H4 (cell line): ENCODE results near the gene SLC16A9. TPM values are rescaled to one million over a fixed set of nuclear protein-coding genes. Genes with fewer than 3 reads are reported as not detected.
"Not testable (repeated sequence)": the region's sequence is repeated elsewhere in the genome, so short reads cannot be mapped to it uniquely, and the experiment has no call there.

Source experiments
- DNase-seq: peaks from one replicate; pipeline ENCODE4 v3.0.0-alpha.2; 2015; ENCODE audit warnings: low spot score
- total RNA-seq: library from RNA; depleted of rRNA; stranded (reverse); fragments of >200 nt; shearing (Covaris generic); gene quantifications from 2 replicates; pipeline ENCODE4 v1.2.3, GENCODE V29; 2014; rRNA removed

Gene SLC16A9, protein sequence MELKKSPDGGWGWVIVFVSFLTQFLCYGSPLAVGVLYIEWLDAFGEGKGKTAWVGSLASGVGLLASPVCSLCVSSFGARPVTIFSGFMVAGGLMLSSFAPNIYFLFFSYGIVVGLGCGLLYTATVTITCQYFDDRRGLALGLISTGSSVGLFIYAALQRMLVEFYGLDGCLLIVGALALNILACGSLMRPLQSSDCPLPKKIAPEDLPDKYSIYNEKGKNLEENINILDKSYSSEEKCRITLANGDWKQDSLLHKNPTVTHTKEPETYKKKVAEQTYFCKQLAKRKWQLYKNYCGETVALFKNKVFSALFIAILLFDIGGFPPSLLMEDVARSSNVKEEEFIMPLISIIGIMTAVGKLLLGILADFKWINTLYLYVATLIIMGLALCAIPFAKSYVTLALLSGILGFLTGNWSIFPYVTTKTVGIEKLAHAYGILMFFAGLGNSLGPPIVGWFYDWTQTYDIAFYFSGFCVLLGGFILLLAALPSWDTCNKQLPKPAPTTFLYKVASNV
- total RNA-seq: 7.2 and 13.7 TPM in 2 replicates

DNA sequence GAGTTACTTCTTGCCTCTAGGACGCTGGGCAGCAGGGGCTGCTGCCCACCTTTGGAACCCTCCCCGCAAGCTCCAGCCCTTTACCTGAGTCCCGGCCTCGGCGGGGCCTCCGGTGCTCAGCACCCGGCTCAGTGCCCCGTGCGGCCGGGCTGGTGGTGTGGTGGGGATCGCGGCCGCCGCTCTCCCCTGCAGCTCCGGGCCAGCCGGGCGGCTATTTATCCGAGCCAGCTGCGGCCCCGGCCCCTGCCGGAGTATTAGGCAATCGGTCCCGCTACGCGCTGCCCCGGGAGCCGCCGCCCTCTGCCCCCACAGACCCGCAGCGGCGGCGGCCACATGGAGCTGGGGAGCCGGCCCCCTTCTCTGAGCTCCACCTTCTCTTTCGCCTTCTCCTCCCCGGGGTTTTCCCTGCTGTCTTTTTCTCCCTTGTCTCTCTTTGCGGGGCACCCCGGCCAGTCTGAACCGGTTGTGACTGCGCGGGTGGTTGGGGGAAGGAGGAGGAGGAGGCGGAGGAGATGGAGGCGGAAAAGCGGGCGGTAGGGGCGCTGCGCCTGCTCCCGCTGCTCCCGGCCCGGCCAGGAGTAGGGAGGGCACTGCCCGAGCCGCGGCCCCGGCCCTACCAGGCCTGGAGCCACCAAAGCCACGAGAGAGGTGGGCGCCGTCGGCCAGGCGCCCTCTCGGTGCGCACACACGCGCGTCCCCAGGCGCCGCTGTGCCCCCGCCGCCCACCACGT is at the start of gene SLC16A9:
SLC16A9 (minus strand) TSS at position 456 of the 731 bp plus-strand sequence. CDS start 25,559 bp downstream, outside the sequence.
- DNase-seq: peak; percentile 65

- DNase-seq: peak; percentile 11
These were observed 48.3 kb upstream of the SLC16A9 start for GRCh38 chr10:59757966-59758365.

DNA sequence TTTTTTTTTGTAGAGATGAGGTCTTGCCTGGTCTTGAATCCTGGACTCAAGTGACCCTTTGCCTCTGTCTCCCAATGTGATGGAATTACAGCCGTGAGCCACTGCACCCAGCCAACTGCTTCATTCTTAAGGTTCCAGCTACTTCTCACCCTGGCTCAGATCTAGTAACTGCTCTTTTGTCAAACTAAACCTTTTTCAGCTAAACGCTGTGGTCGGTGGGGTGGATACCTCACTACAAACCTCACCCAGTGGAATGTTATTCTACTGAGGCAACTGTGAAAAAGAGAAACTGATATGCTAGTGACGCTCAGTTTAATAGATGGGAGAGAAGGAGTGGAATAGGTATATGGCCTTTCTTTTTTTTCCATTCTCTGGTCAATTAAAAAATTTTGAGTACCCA is 45.3 kb upstream of the SLC16A9 start:
- DNase-seq: no peak

DNA sequence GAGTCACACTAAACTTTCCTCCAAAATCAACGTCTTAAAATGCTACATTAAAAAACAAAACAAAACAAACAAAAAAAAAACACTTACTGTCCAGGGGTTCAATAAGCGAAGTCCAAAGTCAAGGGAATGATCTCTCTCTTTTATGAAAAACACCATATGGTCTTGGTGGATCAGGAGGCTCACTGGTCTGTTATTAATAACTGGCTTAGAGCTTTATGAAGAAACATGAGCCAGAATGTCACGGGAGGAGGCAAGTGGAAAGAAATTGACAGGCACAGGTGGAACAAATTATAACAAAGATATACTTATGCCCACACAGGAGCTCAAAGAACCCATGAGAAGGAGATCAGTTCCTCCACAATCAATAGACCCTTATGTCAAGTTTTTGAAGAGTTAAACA is 43.6 kb upstream of the SLC16A9 start, which contains the start of gene MRLN:
MRLN (minus strand) TSS at position 189 of the 400 bp plus-strand sequence.
- DNase-seq: no peak

- DNase-seq: no peak
These were observed 42.8 kb upstream of the SLC16A9 start for GRCh38 chr10:59752278-59752940.

- DNase-seq: no peak
These were observed 40.7 kb upstream of the SLC16A9 start for GRCh38 chr10:59750155-59750945.

DNA sequence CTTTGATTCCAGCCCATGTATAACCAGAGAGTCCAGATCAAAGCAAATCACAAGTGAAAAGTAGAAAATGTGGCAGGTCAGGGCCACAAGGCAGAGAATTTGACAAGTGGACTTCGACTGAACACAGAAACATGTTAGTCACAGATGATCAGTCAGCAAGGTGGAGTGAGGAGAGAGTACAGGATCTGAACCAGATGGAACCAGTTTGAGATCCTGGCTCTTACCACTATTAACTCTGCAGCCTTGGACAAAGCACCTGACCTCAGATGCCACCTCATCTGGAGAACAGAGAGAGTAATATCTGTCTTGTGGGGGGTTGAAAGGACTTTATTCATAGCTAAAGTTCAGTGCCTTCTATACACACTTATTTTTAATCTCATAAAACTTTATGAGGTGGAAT is 39.2 kb upstream of the SLC16A9 start:
- DNase-seq: no peak

GRCh38 chr10:59745163-59745650 is 35.6 kb upstream of the SLC16A9 start:
- no peak for DNase-seq

- not testable (repeated sequence) for DNase-seq
These were observed 35.1 kb upstream of the SLC16A9 start for GRCh38 chr10:59744762-59745161.

- not testable (repeated sequence) for DNase-seq
These were observed 34.5 kb upstream of the SLC16A9 start for GRCh38 chr10:59744156-59744555.

DNA sequence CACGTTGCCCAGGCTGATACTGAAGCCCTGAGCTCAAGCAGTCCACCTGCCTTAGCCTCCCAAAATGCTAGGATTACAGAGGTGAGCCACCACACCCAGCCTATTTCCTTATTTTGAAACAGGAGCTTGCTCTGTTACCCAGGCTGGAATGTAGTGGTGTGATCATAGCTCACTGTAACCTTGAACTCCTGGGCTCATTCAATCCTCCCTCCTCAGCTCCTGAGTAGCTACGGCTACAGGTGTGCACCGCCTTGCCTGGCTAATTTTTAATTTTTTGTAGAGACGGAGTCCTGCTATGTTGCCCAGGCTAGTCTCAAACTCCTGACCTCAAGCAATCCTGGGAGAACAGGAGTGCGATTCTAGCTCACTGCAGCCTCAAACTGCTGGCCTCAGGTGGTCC is 31.9 kb upstream of the SLC16A9 start:
- DNase-seq: no peak

GRCh38 chr10:59741048-59741447 is 31.4 kb upstream of the SLC16A9 start:
- no peak for DNase-seq

DNA sequence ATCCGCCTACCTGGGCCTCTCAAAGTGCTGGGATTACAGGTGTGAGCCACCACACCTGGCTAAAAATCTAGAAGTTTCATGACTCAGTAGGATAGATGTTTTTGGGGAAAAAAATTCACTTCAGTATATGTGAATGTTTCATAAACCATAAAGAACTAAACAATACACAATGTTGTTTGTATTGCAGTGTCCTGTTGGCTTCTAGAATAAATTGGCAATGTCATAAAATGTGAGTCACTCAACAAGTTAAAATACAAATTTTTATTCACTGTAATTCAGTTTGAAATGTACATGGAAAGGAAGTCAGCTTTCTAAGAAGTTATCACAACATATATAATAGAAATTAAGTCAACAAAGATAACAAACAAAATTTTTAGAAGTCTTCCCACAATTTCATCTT is 27.1 kb upstream of the SLC16A9 start:
- DNase-seq: no peak

DNA sequence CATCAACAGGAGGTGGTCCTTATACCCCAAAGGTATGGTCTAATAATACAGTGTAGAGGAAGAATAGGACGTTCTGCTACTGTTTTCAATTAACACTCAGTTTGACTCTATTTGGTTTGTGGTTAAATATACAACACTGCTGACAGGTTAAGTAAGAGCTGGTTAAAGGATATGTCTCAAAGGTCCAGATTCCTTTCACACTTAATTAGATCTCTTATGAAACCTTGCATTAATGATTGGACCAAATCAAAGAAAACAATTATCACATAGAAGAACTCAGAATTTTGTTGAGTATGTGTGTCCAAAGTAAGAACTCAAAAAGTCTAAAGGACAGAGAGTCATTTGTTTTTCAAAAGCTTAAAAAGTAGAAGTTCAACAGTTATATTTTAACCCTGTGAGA is 25.6 kb upstream of the SLC16A9 start:
- DNase-seq: no peak

DNA sequence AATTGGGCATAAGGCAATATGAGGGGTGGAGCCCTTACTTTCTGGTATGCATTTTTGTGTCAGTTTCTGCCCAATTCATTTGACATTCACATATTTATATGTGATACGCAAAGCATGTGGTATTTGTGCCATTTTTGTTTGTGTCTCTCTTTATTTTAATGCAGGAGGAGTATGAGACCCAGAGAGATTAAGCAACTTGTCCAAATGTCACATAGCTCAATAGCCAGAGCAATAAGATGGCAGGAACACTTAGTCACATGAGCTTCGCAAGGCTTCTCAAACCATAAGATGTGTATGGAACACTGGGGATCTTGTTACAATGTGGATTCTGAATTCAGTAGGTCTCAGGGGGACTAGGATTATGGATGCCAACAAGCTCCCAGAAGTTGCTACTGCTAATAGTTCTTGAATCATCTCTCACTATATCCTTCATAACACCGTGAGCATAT is 24.4 kb upstream of the SLC16A9 start:
- no peak for DNase-seq

DNA sequence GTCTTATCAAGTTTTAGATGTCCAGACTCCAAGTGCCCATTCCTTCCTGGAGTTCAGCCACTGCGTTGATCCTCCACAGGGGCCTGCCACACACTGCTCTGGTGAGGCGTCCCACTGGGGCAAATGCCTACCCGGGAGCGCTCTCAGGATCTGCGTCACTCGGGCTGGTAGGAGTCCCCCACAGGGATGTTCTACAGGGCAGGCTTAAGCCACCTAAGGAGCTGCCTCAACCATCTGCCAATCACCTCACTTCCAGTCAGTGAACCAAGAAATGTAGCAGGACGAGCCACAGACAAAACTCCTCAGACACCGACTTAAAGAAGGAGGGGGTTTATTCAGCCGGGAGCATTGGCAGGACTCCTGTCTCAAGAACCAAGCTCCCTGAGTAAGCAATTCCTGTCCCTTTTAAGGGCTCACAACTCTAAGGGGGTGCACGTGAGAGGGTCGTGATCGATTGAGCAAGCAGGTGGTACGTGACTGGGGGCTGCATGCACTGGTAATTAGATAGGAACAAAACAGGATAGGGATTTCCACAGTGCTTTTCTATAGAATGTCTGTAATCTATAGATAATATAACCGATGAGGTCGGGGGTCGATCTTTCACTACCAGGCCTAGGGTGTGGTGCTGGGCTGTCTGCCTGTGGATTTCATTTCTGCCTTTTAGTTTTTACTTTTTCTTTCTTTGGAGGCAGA is 23.8 kb upstream of the SLC16A9 start:
- DNase-seq: not testable (repeated sequence)

- not testable (repeated sequence) for DNase-seq
These were observed 23.2 kb upstream of the SLC16A9 start for GRCh38 chr10:59732849-59733248.

GRCh38 chr10:59729167-59729566 is 19.5 kb upstream of the SLC16A9 start:
- not testable (repeated sequence) for DNase-seq

DNA sequence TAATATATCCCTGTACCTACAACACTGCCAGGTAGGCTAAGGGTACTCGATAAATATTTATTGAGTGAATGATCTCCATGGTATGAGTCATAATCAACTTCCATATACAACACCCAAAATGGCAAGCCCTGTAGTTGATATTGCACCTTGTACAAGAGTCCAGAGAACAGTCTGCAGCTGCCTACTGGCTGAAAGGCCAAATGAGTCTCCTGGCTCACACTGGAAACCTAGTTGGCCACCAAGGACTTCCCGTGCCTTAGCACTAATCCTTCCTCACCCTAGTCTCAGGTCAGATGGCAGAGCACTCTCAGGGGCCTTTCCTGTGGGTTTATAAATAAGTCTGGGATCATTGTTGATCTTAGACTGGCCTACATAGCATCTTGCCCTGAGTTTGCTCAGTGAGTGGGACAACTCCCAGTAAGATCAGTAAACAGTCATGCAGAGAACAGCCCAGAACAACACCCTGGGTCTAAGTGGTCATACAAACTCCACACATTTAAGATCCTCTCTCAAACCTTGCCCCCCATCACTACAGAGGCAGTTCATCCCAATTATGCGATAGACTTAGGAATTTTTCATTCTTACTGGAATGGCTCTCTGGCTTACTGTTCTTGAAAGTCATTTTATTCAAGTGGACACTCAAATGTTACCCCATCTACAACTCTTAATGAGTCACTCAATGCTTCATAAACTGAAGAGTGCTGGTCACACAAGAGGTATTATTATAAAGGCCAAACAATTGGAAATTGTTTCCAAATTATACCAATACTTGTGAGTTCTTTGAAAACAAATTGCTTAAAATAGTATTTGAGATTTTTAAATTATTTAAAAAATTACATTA is 14.7 kb upstream of the SLC16A9 start:
- DNase-seq: no peak
